CD1c-positive myeloid dendritic cell (primary cell): ENCODE results near the gene AMIGO2.

Source experiments
- DNase-seq: peaks from one replicate; pipeline ENCODE4 v3.0.0-alpha.2; 2016; ENCODE audit errors: extremely low spot score

The AMIGO2 gene

DNA sequence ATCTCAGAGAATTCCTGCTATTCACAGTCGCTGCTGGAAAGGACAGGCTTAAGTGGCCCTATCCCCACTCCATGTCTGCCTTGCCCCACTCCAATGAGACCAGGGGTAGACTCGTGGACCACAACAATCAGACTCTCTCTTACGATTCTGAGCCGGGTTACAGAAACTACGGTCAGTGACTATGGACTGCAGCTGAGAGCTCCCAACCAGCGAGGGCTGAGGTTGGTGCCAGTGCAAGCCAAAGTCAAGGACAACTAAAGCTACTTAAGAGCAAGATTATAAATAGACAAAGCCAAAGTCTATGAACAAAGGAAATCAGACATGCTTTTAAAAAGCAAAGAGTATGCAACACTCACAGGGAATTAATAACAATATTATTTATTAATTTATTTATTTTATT is 18.3 kb upstream of the AMIGO2 start:
- DNase-seq = no peak

- DNase-seq = no peak
Observed at GRCh38 chr12:47097276-47097896, 17.6 kb upstream of the AMIGO2 start.

DNA sequence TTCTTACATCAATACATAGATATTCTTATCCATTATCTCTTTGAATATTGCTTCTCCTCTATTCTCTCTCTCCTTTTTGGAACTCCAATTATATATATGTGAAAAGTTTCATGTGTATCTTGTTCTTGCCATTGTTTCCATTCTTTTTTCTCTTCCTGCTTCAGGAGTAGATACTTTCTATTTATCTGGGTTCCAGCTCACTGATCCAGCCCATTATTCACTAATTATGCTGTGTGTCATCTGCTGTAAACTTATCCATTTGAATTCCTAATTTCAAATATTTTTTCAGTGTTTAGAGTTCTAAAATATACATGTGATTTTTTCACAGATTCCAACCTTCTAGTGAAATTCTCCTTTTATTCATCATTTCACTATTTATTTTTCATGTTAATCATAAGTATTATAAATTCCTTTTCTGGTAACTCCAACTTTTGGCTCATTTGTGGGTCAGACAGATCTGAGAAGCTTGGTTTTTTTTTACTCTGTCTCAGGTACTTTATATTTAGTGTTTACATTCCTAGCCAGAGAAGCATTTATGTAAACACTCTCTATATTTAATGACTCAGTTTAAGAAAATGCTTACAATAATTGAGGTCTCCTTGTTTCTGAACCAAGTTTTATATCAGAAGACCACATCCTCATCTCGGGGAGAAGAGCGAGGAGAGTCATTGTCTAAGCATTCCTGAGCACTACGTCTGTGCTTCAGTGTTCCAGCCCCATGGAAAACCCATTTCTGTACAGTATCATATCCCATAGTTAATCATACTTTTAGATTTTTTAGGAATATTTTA is 15.9 kb upstream of the AMIGO2 start:
- DNase-seq = no peak

GRCh38 chr12:47094804-47095203 is 15.0 kb upstream of the AMIGO2 start:
- no peak for DNase-seq

- DNase-seq = no peak
Observed at GRCh38 chr12:47091009-47091408, 11.2 kb upstream of the AMIGO2 start.

DNA sequence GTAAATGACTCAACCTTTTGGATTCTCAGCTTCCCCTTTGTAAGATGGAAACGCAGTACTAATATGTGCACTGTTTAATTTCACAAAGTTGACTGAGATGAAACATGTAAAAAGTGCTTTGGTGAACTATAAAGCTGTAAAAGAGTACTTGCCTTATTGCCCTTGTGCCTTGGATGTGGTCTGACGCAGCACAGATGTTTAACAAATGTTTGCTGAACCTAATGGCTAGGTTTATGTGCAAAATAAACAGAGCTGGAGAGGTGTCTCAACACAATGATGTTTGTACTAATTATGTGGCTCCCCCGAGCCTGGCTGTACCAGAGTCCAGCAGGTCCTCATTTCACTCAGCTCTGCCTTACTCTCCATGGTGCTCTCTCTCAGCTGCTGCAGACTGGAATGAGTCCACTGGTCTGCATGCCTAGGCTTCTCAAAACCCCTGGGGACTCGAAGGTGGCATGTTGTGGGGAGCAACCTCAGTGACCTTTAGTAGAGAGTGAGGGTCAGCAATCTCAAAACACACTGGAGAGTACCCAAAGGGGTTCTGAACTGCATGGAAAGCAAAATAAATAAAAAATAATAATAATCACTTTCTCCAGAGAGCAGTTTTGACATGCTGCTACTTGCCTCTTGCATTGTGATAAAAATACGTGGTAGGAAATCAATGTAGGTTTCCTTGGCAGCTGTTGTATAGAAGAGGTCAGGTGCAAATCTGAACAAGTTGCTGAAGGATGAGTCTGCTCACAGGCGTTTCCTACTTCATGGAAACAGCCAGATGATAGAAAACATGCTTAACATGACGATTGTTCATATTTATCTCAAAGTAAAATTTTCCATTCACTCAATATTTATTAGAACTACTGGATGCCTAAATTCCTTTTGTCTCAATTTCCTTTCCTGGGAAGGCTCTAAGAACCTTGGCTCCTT is 8.5 kb upstream of the AMIGO2 start:
- DNase-seq = no peak

DNA sequence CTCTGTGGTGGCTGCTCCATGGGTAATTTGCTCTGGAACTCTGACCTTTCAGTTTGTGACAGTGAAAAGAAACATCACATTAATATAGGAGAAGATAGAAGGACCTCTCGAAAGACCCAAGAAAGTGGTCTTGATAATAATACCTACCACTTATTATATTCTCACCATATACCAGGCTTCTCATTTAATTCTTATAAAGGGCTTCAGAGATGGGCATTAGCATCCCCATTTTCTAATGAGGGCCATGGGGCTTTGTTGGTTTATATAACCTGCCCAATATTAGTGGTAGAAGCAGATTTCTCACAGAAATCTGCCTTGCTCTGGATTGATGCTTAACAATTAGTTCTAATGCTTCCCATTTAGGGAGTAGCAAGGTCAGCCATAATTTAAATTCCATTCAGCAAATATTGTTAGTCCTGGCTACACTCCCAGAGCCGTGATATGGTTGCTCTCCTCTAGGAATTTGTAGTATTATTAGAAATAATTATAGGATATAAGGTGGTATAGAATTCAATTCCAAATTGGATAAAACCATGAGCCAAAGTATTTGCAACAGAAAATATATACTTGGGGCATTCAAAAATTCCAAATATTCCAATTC is 7.4 kb upstream of the AMIGO2 start:
- DNase-seq = no peak

DNA sequence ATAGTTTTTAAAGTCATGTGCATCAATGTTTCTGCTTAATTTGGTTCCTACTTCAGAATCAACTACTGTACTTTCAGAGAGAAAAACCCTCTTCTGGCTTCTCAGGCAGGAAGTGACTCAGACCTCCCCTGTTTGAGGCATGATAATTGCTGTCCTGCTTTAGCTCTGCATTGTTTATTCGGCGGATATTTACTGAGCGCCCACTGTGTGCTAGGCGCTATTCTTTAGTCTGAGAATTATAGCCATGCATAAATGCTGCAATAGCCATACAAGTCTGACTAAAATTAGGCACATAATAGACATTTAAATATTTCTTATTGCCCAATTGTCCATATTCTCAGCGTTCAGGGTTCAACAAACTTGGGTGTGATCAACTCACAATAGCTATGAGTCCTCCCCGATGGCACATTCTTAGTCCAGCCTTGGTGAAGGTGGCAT is 6.1 kb upstream of the AMIGO2 start:
- DNase-seq = peak; percentile 65

DNA sequence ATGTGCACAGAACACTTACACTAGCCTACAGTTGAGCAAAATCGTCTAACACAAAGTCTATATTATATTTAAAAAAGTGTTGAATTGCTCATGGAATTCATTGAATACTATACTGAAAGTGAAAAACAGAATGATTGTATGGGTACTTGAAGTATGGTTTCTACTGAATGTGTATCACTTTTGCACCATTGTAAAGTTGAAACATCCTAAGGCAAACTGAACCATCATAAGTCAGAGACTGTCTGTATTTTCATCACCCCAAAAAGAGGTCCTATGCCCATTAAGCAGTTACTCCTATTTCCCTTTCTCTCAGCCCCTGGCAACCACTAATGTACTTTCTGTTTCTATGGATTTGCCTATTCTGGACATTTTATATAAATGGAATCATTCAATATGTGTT is 4.4 kb upstream of the AMIGO2 start:
- DNase-seq = no peak

DNA sequence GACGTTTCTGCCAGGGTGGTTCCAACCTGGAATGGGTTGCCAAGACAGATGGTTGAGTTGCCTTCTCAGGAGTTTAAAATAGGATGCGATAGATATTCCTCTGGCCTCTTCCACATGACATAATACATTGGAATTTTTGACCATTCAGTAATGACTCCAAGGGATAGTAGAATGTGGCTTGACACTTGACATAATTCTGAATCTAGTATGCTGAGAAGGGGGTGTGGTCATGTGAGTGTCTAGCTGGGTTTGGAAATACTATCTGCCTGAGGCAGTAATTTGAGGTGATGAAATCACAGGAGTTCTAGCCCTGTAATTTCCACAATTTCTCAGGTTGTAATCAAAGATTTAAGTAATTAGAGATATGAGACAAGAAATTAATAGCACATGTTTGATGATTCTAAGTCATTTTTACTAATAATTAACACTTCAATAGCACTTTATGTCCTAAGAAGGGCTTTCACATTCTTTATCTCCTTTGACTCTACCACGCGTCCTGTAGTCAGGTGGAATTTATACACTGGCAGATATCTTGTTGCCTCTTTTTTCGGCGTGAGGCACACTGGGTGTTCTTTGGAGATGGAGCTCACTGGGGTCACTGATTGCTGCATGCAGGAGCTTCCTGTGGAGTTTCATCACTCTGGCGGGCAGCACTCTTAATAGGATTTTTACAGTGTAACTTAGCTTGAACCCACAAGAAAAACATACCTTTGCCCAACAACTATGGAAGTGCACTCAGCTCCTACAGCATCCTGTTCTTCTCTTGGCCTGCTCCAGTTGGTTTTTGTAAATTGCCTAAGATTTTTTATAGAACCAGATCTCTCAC is 3.2 kb upstream of the AMIGO2 start:
- DNase-seq = no peak

- no peak for DNase-seq
Observed at GRCh38 chr12:47082283-47082682, 2.5 kb upstream of the AMIGO2 start.

DNA sequence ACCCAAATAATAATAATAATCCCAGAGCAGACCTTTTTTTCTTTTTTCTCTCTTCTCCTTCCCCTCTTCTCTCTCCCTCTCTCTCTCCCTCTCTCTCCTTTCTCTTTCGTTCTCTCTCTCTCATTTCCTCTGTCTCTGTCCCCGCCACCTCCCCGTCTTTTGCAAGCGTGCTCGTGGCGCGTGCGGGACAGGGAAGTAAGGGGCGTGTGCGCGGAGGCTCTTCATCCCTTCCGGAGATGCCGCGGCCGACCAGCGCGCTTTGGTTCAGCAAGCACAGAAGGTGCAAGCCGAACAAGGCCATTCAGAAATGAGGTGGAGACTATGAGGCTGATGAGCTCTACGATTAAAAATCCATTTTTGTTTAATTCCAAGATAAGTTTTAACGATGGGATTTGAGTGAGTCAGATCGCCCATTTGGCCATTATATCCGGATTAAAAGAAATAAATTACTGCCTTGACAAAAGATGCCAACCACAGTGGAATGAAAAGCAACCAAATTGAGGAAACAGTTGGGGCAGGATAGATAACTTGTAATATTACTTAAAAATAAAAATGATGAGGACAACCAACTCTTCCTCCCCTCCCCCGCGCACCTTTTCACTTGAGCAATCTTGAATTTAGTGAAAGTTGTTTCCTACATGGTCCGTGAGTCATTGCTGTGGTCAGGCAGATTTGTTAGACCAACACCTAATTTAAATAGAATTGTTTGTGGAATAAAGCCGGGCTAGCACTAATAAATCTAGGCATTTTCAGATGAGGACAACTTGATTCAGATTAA is 1.2 kb upstream of the AMIGO2 start:
- peak; percentile 58 for DNase-seq

- DNase-seq = peak; percentile 36
Observed at GRCh38 chr12:47079981-47080724, 394 bp upstream of the AMIGO2 start.

GRCh38 chr12:47078733-47079467 is 859 bp downstream of the AMIGO2 start:
- DNase-seq = no peak

- DNase-seq = no peak
Observed at GRCh38 chr12:47078086-47078395, 1.7 kb downstream of the AMIGO2 start.

DNA sequence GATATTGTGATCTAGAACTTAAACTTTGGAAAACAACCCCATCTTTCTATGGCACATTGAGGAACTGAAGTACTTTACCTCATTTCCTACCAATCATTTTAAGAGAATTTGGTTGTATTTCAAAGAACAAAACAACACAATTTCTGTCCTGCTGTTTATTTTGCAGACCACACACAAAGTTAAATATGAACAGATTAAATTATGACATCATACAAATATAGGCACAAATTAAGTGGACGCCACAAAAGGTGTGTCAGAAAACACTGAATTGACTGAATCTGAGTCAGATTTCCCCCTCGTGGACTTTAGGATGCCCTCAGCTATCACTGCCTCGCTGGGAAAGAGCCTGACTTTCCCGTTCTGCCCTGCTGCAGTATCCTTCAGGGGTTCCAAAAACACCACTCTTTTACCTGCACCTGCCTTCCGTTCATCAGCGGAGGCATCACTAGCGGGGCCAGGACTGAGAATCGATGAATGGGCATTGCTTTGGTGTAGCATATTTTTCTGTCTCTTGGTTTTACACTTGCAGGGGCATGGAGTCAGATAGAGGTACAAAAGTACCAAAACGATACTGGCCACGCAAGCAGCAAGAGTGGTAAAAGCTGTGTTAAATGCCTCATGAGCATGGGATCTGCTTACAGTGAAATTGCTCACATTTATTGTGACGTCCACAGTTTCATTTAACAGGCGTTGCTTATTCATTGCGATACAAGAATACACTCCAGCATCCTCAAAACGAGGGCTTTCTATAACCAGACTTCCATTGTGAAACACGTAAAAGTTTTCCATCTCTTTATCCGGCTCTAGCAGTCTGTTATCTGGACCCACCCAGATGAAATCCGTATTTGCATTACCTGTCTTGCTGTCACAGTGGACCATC is 2.3 kb downstream of the AMIGO2 start:
- DNase-seq = no peak

DNA sequence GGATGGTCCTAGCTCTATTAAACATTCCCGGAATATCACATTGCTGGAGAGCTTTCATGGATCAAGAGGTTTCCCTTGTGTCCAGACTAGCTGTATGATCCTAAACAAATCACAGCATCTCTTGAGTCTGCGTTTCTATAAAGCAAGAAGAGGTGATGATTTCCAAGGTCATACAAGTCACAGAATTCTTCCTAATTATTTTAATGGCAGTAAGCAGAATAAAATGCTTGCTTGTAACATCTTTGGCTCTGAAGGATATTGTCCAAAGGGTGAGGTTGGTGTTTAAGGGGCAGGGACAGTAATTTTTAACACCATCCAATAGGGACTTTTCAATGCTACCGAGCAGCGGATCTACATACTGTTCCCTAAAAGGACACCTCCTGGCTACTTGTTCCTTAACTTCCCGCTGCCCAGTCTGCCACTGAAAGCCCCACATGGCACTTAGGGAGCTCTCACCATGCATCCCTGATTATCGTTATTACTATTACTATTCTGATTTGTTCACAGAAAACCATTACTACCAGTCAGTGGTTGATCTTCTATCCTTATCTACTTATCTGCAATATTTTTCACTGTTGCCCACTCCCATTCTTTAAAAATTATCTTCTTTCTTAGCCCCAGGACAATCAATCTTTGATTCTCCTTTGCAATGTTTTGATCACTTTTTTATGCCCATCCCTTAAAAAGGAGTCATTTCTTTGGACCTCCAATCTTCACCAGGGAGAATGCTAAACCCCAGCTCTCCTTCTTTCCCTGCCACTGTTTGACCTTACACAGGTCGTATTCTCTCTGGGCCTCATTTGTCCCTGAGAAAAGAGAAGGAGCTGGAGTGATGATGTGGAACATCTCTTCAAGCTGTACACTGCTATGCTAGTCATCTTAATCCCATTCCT is 4.3 kb downstream of the AMIGO2 start:
- no peak for DNase-seq
